Loucy (cell line): ENCODE measurements around the gene CPNE2.

ENCODE experiments used
- EZH2phosphoT487 ChIP-seq: fragments of 200-600 bp; IDR thresholded peaks from 2 replicates; pipeline ENCODE4 v1.6.1; 2018; ENCODE audit warnings: antibody characterized with exemption, mild to moderate bottlenecking, moderate library complexity, borderline replicate concordance
- TF ChIP-seq, protein P1 (sequence below): fragments of 200-600 bp; sonication (generic); conservative IDR thresholded peaks from 2 replicates; pipeline ENCODE4 v1.5.1; 2014; ENCODE audit warnings: mild to moderate bottlenecking, antibody characterized with exemption, low read length

DNA sequence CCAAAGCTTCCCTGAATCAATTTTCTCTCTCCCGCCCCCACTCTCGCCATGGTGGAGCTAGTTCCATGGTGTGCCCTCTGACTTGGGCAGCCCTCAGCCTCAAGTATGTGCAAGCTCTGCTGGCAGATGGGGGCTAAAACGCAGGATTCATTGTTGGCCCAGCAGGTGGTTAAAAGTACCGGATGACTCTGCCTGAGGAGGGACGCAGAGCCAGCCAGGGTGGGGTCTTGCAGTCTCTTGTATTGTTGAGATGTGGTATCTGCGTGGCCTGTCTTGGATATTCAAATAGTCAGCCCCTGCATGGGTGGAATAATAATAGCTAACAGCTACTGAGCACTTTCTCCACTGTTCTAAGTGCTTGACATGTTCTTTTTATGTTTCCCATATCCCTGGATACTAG, 36.7 kb upstream of the CPNE2 start:
- TF ChIP-seq, protein P1, sequence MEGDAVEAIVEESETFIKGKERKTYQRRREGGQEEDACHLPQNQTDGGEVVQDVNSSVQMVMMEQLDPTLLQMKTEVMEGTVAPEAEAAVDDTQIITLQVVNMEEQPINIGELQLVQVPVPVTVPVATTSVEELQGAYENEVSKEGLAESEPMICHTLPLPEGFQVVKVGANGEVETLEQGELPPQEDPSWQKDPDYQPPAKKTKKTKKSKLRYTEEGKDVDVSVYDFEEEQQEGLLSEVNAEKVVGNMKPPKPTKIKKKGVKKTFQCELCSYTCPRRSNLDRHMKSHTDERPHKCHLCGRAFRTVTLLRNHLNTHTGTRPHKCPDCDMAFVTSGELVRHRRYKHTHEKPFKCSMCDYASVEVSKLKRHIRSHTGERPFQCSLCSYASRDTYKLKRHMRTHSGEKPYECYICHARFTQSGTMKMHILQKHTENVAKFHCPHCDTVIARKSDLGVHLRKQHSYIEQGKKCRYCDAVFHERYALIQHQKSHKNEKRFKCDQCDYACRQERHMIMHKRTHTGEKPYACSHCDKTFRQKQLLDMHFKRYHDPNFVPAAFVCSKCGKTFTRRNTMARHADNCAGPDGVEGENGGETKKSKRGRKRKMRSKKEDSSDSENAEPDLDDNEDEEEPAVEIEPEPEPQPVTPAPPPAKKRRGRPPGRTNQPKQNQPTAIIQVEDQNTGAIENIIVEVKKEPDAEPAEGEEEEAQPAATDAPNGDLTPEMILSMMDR, result no peak
- no peak for TF ChIP-seq EZH2phosphoT487
